Measurements from ENCODE around the gene ALKBH1.
"Not testable (repeated sequence)": the region's sequence is repeated elsewhere in the genome, so short reads cannot be mapped to it uniquely, and the experiment has no call there.

The ALKBH1 gene

GRCh38 chr14:77654001-77654441 is 53.8 kb downstream of the ALKBH1 start:
- H3K4me3 Mint-ChIP-seq: no peak overlapping the region
- no peaks in the 10 kb centered on the region for H3K9me3 Mint-ChIP-seq
- no peaks in the 10 kb centered on the region for H3K27me3 Mint-ChIP-seq
- intact Hi-C loops (cut with micrococcal nuclease): loop anchor here (10.0 kb wide), 1 partner anchor 911 kb away; no protein-coding TSS in a partner anchor
- no peaks in the 10 kb centered on the region for H3K36me3 Mint-ChIP-seq (ENCODE audit: low read depth)
- peaks cover 45% of the 10 kb centered on the region for H3K4me1 Mint-ChIP-seq (ENCODE audit: low read depth)
- H3K27ac Mint-ChIP-seq: no peak overlapping the region

GRCh38 chr14:77649326-77649725 is 58.5 kb downstream of the ALKBH1 start:
- Mint-ChIP-seq H3K9me3 (no peaks in the 10 kb centered on the region), H3K4me3 (no peak overlapping the region), H3K27me3 (no peaks in the 10 kb centered on the region), H3K4me1 (ENCODE audit: low read depth) (peaks cover 23% of the 10 kb centered on the region), H3K36me3 (ENCODE audit: low read depth) (no peaks in the 10 kb centered on the region), H3K27ac (peak overlapping the region; percentile 36)
- intact Hi-C loops (cut with micrococcal nuclease): no loop called here

GRCh38 chr14:77648520-77649200 is 59.2 kb downstream of the ALKBH1 start:
- H3K27ac Mint-ChIP-seq: peak overlapping the region; percentile 36
- no peaks in the 10 kb centered on the region for H3K36me3 Mint-ChIP-seq (ENCODE audit: low read depth)
- H3K4me3 Mint-ChIP-seq: no peak overlapping the region
- H3K9me3 Mint-ChIP-seq: no peaks in the 10 kb centered on the region
- peaks cover 18% of the 10 kb centered on the region for H3K4me1 Mint-ChIP-seq (ENCODE audit: low read depth)
- intact Hi-C loops (cut with micrococcal nuclease): no loop called here
- no peaks in the 10 kb centered on the region for H3K27me3 Mint-ChIP-seq

- Mint-ChIP-seq H3K36me3 (ENCODE audit: low read depth) (no peaks in the 10 kb centered on the region), H3K9me3 (no peaks in the 10 kb centered on the region), H3K27ac (no peak overlapping the region), H3K27me3 (no peaks in the 10 kb centered on the region), H3K4me3 (no peak overlapping the region), H3K4me1 (ENCODE audit: low read depth) (peaks cover 16% of the 10 kb centered on the region)
- intact Hi-C loops (cut with micrococcal nuclease): no loop called here
Measured at GRCh38 chr14:77647853-77648252, 60.0 kb downstream of the ALKBH1 start.

- Mint-ChIP-seq H3K27ac (no peak overlapping the region), H3K4me3 (no peak overlapping the region), H3K9me3 (no peaks in the 10 kb centered on the region), H3K36me3 (ENCODE audit: low read depth) (no peaks in the 10 kb centered on the region), H3K27me3 (no peaks in the 10 kb centered on the region), H3K4me1 (ENCODE audit: low read depth) (peaks cover 21% of the 10 kb centered on the region)
- intact Hi-C loops (cut with micrococcal nuclease): no loop called here
Measured at GRCh38 chr14:77646907-77647306, 60.9 kb downstream of the ALKBH1 start.

GRCh38 chr14:77645520-77646230 is 62.1 kb downstream of the ALKBH1 start:
- H3K36me3 Mint-ChIP-seq (ENCODE audit: low read depth): no peaks in the 10 kb centered on the region
- H3K4me3 Mint-ChIP-seq: no peak overlapping the region
- H3K9me3 Mint-ChIP-seq: no peaks in the 10 kb centered on the region
- H3K27ac Mint-ChIP-seq: no peak overlapping the region
- H3K27me3 Mint-ChIP-seq: no peaks in the 10 kb centered on the region
- peaks cover 34% of the 10 kb centered on the region for H3K4me1 Mint-ChIP-seq (ENCODE audit: low read depth)
- intact Hi-C loops (cut with micrococcal nuclease): no loop called here

- Mint-ChIP-seq H3K36me3 (ENCODE audit: low read depth) (no peaks in the 10 kb centered on the region), H3K4me1 (ENCODE audit: low read depth) (peaks cover 36% of the 10 kb centered on the region), H3K4me3 (peak overlapping the region; percentile 83), H3K9me3 (no peaks in the 10 kb centered on the region), H3K27ac (peak overlapping the region; percentile 96), H3K27me3 (no peaks in the 10 kb centered on the region)
- intact Hi-C loops (cut with micrococcal nuclease): no loop called here
Measured at GRCh38 chr14:77642407-77642806, 65.4 kb downstream of the ALKBH1 start.

GRCh38 chr14:77641534-77642341 is 66.1 kb downstream of the ALKBH1 start:
- H3K36me3 Mint-ChIP-seq (ENCODE audit: low read depth): no peaks in the 10 kb centered on the region
- intact Hi-C loops (cut with micrococcal nuclease): no loop called here
- H3K4me1 Mint-ChIP-seq (ENCODE audit: low read depth): peaks cover 36% of the 10 kb centered on the region
- peak overlapping the region; percentile 83 for H3K4me3 Mint-ChIP-seq
- H3K9me3 Mint-ChIP-seq: no peaks in the 10 kb centered on the region
- H3K27me3 Mint-ChIP-seq: no peaks in the 10 kb centered on the region
- H3K27ac Mint-ChIP-seq: peak overlapping the region; percentile 96

GRCh38 chr14:77640756-77641533 is 66.9 kb downstream of the ALKBH1 start:
- Mint-ChIP-seq H3K4me1 (ENCODE audit: low read depth) (peaks cover 36% of the 10 kb centered on the region), H3K27ac (peak overlapping the region; percentile 96), H3K4me3 (peak overlapping the region; percentile 83), H3K9me3 (no peaks in the 10 kb centered on the region), H3K27me3 (no peaks in the 10 kb centered on the region), H3K36me3 (ENCODE audit: low read depth) (no peaks in the 10 kb centered on the region)
- intact Hi-C loops (cut with micrococcal nuclease): no loop called here

- peaks cover 36% of the 10 kb centered on the region for H3K4me1 Mint-ChIP-seq (ENCODE audit: low read depth)
- H3K4me3 Mint-ChIP-seq: no peak overlapping the region
- intact Hi-C loops (cut with micrococcal nuclease): no loop called here
- H3K36me3 Mint-ChIP-seq (ENCODE audit: low read depth): no peaks in the 10 kb centered on the region
- no peaks in the 10 kb centered on the region for H3K27me3 Mint-ChIP-seq
- no peaks in the 10 kb centered on the region for H3K9me3 Mint-ChIP-seq
- H3K27ac Mint-ChIP-seq: peak overlapping the region; percentile 55
Measured at GRCh38 chr14:77638771-77639171, 69.1 kb downstream of the ALKBH1 start.

GRCh38 chr14:77635869-77636268 is 72.0 kb downstream of the ALKBH1 start:
- H3K27me3 Mint-ChIP-seq; intact Hi-C loops (cut with micrococcal nuclease); H3K36me3 Mint-ChIP-seq (ENCODE audit: low read depth); H3K9me3 Mint-ChIP-seq; H3K4me3 Mint-ChIP-seq; H3K27ac Mint-ChIP-seq: not testable (repeated sequence)
- H3K4me1 Mint-ChIP-seq (ENCODE audit: low read depth): peaks cover 17% of the 10 kb centered on the region

GRCh38 chr14:77635466-77635865 is 72.4 kb downstream of the ALKBH1 start:
- H3K9me3 Mint-ChIP-seq; H3K36me3 Mint-ChIP-seq (ENCODE audit: low read depth); intact Hi-C loops (cut with micrococcal nuclease); H3K4me3 Mint-ChIP-seq; H3K27ac Mint-ChIP-seq; H3K27me3 Mint-ChIP-seq: not testable (repeated sequence)
- peaks cover 13% of the 10 kb centered on the region for H3K4me1 Mint-ChIP-seq (ENCODE audit: low read depth)

- no peaks in the 10 kb centered on the region for H3K36me3 Mint-ChIP-seq (ENCODE audit: low read depth)
- H3K27me3 Mint-ChIP-seq: no peaks in the 10 kb centered on the region
- no peaks in the 10 kb centered on the region for H3K4me1 Mint-ChIP-seq (ENCODE audit: low read depth)
- H3K4me3 Mint-ChIP-seq: no peak overlapping the region
- no peak overlapping the region for H3K27ac Mint-ChIP-seq
- intact Hi-C loops (cut with micrococcal nuclease): no loop called here
- no peaks in the 10 kb centered on the region for H3K9me3 Mint-ChIP-seq
Measured at GRCh38 chr14:77630111-77630510, 77.7 kb downstream of the ALKBH1 start.
